ENCODE results near the gene MANSC4. TPM values are rescaled to one million over a fixed set of nuclear protein-coding genes. Genes with fewer than 3 reads are reported as not detected.

MANSC4 gene
- total RNA-seq, 1 donor from 2014 or later = not detected

DNA sequence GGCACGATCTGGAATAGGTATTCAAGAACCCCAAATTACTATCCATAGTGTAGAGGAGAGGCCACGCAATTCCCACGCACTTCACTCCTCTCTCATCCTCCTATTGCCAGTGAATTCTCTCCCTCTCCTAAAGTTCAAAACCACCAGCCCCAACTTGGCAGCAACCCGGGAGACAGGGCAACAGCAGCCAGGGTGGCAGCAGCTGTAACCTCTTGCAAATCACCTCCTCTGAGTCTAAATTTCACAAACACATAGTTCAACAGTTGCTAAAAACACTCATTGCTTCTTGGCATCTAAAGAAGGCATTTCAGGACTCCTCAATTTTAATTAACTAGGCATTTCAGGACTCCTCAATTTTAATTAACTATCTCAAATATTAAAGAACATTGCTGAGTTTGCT is 37.7 kb upstream of the MANSC4 start:
- Histone ChIP-seq H3K27ac (no peak overlapping the region), H3K36me3 (no peaks in the 10 kb centered on the region), H3K4me3 (no peak overlapping the region), H3K27me3 (no peaks in the 10 kb centered on the region), H3K9me3 (no peaks in the 10 kb centered on the region), H3K4me1 (no peaks in the 10 kb centered on the region)
- intact Hi-C loops (cut with DNase I) = no loop called here
- DNase-seq (ENCODE audit: extremely low spot score in 2 of 2) = no peak
- TF ChIP-seq, protein P1, sequence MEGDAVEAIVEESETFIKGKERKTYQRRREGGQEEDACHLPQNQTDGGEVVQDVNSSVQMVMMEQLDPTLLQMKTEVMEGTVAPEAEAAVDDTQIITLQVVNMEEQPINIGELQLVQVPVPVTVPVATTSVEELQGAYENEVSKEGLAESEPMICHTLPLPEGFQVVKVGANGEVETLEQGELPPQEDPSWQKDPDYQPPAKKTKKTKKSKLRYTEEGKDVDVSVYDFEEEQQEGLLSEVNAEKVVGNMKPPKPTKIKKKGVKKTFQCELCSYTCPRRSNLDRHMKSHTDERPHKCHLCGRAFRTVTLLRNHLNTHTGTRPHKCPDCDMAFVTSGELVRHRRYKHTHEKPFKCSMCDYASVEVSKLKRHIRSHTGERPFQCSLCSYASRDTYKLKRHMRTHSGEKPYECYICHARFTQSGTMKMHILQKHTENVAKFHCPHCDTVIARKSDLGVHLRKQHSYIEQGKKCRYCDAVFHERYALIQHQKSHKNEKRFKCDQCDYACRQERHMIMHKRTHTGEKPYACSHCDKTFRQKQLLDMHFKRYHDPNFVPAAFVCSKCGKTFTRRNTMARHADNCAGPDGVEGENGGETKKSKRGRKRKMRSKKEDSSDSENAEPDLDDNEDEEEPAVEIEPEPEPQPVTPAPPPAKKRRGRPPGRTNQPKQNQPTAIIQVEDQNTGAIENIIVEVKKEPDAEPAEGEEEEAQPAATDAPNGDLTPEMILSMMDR (IDR thresholded peaks at IDR 0.05) = no peak
- TF ChIP-seq POLR2A (IDR thresholded peaks at IDR 0.05) = no peak
- TF ChIP-seq POLR2AphosphoS5 (IDR thresholded peaks at IDR 0.05; ENCODE audit: insufficient read depth in 1 of 2, low read depth in 1 of 2) = no peak

DNA sequence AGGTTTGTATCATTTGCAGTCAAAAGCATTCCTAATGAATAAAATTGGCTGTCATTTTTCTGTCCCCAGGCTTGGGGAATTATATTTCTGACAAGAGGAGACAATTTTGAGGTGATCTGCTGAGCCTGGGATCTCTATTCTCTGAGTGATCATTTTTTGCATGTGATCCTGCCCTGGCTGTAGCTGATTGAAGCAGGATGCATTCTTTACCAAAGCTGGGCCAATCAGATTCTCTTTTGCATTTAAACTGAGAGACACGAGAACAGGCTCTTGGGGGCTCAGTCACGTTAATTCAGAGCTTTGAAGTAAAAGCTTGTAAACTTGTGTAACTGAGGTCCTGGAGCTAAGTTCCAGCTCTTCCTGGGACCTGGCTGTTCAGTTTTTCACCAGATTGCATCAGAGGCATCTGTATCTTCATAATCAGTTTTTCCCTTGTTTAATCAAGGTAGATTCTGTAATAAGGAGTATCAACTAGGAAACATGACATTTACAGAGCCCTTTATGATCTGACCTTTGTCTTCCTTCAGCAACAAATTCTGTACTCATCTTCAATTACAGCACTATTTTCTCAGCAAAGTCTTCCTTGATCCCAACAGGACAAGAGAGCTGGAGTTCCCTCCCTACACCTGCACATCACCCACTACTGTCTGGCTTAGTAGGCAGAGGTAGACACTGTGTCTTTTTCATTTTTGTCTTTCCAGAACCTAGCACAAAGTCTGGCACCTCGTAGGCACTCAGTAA is 35.0 kb upstream of the MANSC4 start:
- H3K27ac ChIP-seq = no peak overlapping the region
- intact Hi-C loops (cut with DNase I) = no loop called here
- no peak overlapping the region for H3K4me3 ChIP-seq
- H3K27me3 ChIP-seq = no peaks in the 10 kb centered on the region
- no peaks in the 10 kb centered on the region for H3K36me3 ChIP-seq
- TF ChIP-seq, protein P1 (IDR thresholded peaks at IDR 0.05) = no peak
- TF ChIP-seq POLR2AphosphoS5 (IDR thresholded peaks at IDR 0.05; ENCODE audit: insufficient read depth in 1 of 2, low read depth in 1 of 2) (no peak), POLR2A (IDR thresholded peaks at IDR 0.05) (no peak)
- H3K4me1 ChIP-seq = no peaks in the 10 kb centered on the region
- no peaks in the 10 kb centered on the region for H3K9me3 ChIP-seq
- no peak for DNase-seq (ENCODE audit: extremely low spot score in 2 of 2)

DNA sequence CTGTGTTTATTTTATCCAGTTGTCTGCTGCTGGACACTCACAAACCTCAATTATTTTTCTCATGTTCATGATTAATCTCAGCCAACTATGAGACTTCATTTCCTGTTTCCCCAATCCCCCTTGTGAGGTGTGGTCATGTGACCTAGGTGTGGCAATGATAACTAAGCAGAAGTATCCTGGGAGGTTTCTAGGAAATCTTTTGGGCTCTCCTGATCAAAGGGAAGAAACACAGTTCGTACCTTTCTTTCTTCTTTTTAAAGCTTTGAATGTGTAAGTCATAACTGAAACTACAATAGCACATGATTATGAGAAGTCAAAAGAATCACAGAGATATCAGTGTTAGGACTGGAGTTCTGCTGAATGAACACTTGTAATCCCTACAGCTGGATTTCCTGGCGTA is 34.4 kb upstream of the MANSC4 start:
- intact Hi-C loops (cut with DNase I) = no loop called here
- Histone ChIP-seq H3K36me3 (no peaks in the 10 kb centered on the region), H3K4me3 (no peak overlapping the region), H3K27ac (no peak overlapping the region), H3K9me3 (no peaks in the 10 kb centered on the region), H3K4me1 (no peaks in the 10 kb centered on the region), H3K27me3 (no peaks in the 10 kb centered on the region)
- DNase-seq (ENCODE audit: extremely low spot score in 2 of 2) = no peak
- TF ChIP-seq, protein P1 (IDR thresholded peaks at IDR 0.05) = no peak
- TF ChIP-seq POLR2A (IDR thresholded peaks at IDR 0.05) (no peak), POLR2AphosphoS5 (IDR thresholded peaks at IDR 0.05; ENCODE audit: insufficient read depth in 1 of 2, low read depth in 1 of 2) (no peak)

DNA sequence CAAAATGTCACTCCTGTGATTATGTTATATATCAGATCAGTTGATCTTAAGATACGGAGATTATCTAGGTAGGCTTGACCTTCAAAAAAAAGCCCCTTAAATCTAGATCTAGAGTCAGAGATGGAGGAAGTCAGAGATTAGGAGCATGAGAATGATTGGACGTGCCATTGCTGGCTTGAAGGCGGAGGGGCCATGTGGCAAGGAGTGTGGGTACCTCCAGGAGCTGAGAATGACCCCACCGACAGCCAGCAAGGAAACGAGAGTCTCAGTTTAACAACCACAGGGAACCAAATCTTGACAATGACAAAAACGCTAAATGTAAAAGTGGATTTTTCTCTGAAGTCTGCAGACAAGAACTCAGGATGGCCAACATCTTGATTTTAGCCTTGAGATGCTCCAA is 32.5 kb upstream of the MANSC4 start:
- no peak for DNase-seq (ENCODE audit: extremely low spot score in 2 of 2)
- intact Hi-C loops (cut with DNase I) = no loop called here
- Histone ChIP-seq H3K27ac (no peak overlapping the region), H3K4me3 (no peak overlapping the region), H3K4me1 (no peaks in the 10 kb centered on the region), H3K9me3 (no peaks in the 10 kb centered on the region), H3K27me3 (no peaks in the 10 kb centered on the region), H3K36me3 (no peaks in the 10 kb centered on the region)
- no peak for TF ChIP-seq POLR2AphosphoS5 (IDR thresholded peaks at IDR 0.05; ENCODE audit: insufficient read depth in 1 of 2, low read depth in 1 of 2)
- no peak for TF ChIP-seq POLR2A (IDR thresholded peaks at IDR 0.05)
- TF ChIP-seq, protein P1 (IDR thresholded peaks at IDR 0.05) = no peak

DNA sequence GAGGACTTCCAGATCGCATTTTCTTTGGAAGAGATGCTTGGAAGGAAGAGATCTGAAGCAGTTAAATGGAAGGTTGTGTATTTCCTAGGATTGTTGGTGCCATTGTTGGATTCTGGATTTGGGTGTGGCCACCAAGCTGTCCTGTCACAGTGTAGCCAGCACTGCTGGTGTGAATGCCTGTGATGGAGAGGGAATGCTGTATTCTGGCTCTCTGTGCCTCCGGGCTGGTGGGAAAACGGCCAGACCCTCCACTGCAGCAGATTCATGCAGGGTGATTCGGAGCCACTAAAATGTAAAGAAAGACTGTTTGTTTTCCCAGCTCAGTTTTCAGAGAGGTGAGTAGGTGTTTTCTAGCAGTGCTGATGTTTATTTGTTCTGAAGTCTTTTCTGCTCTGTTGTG is 30.7 kb upstream of the MANSC4 start:
- Histone ChIP-seq H3K9me3 (no peaks in the 10 kb centered on the region), H3K4me3 (no peak overlapping the region), H3K4me1 (no peaks in the 10 kb centered on the region), H3K27me3 (no peaks in the 10 kb centered on the region), H3K27ac (no peak overlapping the region), H3K36me3 (no peaks in the 10 kb centered on the region)
- no peak for DNase-seq (ENCODE audit: extremely low spot score in 2 of 2)
- TF ChIP-seq POLR2AphosphoS5 (IDR thresholded peaks at IDR 0.05; ENCODE audit: insufficient read depth in 1 of 2, low read depth in 1 of 2) (no peak), POLR2A (IDR thresholded peaks at IDR 0.05) (no peak)
- TF ChIP-seq, protein P1 (IDR thresholded peaks at IDR 0.05) = no peak
- intact Hi-C loops (cut with DNase I) = no loop called here
